GM23248 (cell line): Measurements from ENCODE around the gene MN1. TPM values are rescaled to one million over a fixed set of nuclear protein-coding genes. Genes with fewer than 3 reads are reported as not detected.
A peak's percentile ranks its signal among the peaks of the same experiment; 100 is the strongest.
"Not testable (repeated sequence)": the region's sequence is repeated elsewhere in the genome, so short reads cannot be mapped to it uniquely, and the experiment has no call there.

Experiments used
- DNase-seq: peaks from one replicate; pipeline ENCODE4 v3.0.0-alpha.2; 2015
- H2AFZ ChIP-seq: fragments of 200-600 bp; sonication (generic); 2 replicates; pipeline ENCODE4 v1.6.1; 2016; ENCODE audit warnings: antibody characterized with exemption
- H3F3A ChIP-seq: fragments of 200-600 bp; sonication (generic); 2 replicates; pipeline ENCODE4 v1.6.1; 2016; ENCODE audit warnings: mild to moderate bottlenecking, antibody characterized with exemption, mixed run types; ENCODE audit not compliant: insufficient read depth
- H3K27ac ChIP-seq: fragments of 200-600 bp; sonication (generic); 2 replicates; pipeline ENCODE4 v1.5.1; 2016; ENCODE audit warnings: mild to moderate bottlenecking
- H3K27me3 ChIP-seq: fragments of 200-600 bp; sonication (generic); replicated peaks from 2 replicates; pipeline ENCODE4 v1.6.1; 2016; ENCODE audit warnings: mild to moderate bottlenecking; ENCODE audit not compliant: insufficient read depth
- H3K36me3 ChIP-seq: fragments of 200-600 bp; sonication (generic); 2 replicates; pipeline ENCODE4 v1.6.1; 2016; ENCODE audit warnings: low read depth, mild to moderate bottlenecking
- H3K4me1 ChIP-seq: fragments of 200-600 bp; sonication (generic); 2 replicates; pipeline ENCODE4 v1.6.1; 2016; ENCODE audit warnings: mild to moderate bottlenecking; ENCODE audit not compliant: insufficient read depth
- H3K4me2 ChIP-seq: fragments of 200-600 bp; sonication (generic); one replicate; pipeline ENCODE4 v1.6.1; 2016; ENCODE audit warnings: mild to moderate bottlenecking; ENCODE audit not compliant: unreplicated experiment
- H3K4me3 ChIP-seq: fragments of 200-600 bp; sonication (generic); 2 replicates; pipeline ENCODE4 v1.5.1; 2016; ENCODE audit warnings: mild to moderate bottlenecking
- H3K79me2 ChIP-seq: fragments of 200-600 bp; sonication (generic); 2 replicates; pipeline ENCODE4 v1.6.1; 2016; ENCODE audit warnings: mild to moderate bottlenecking; ENCODE audit not compliant: insufficient read depth
- H3K9ac ChIP-seq: fragments of 200-600 bp; sonication (generic); 2 replicates; pipeline ENCODE4 v1.6.1; 2016; ENCODE audit warnings: mild to moderate bottlenecking
- H3K9me2 ChIP-seq: fragments of 200-600 bp; sonication (generic); 2 replicates; pipeline ENCODE4 v1.6.1; 2016; ENCODE audit warnings: mixed run types, mild to moderate bottlenecking, moderate library complexity; ENCODE audit not compliant: insufficient read depth
- H3K9me3 ChIP-seq: fragments of 200-600 bp; sonication (generic); one replicate; pipeline ENCODE4 v1.6.1; 2017; ENCODE audit warnings: low read depth
- H4K20me1 ChIP-seq: fragments of 200-600 bp; sonication (generic); 2 replicates; pipeline ENCODE4 v1.6.0; 2016; ENCODE audit not compliant: insufficient read depth
- EZH2 ChIP-seq: fragments of 200-600 bp; sonication (generic); IDR thresholded peaks from 2 replicates; pipeline ENCODE4 v1.6.1; 2018; ENCODE audit warnings: antibody characterized with exemption, mild to moderate bottlenecking; ENCODE audit not compliant: insufficient read depth, poor library complexity, severe bottlenecking
- EZH2phosphoT487 ChIP-seq: fragments of 200-600 bp; sonication (generic); IDR thresholded peaks from 2 replicates; pipeline ENCODE4 v1.6.1; 2018; ENCODE audit warnings: antibody characterized with exemption, moderate library complexity, mild to moderate bottlenecking, low read depth; ENCODE audit not compliant: insufficient read depth
- WGBS, 2 experiments: methylation state at CpG; one replicate each; pipeline ENCODE4 v1.1.6; 2015 to 2017; ENCODE audit warnings: low lambda C conversion rate in 2 of 2, low coverage in 1 of 2; ENCODE audit errors: missing lambda C conversion rate in 2 of 2; 5-methylcytosine and 5-hydroxymethylcytosine counted together
- in situ Hi-C: fragments of 300-500 bp; cut with MboI; formaldehyde crosslinking; loops from 2 replicates; pipeline ENCODE4 v1.15.0; 2020
- polyA plus RNA-seq: library from polyadenylated mRNA; unstranded; fragments of >200 nt; fragmentation: Nextera tagmentation; extraction: Ambion mirVana; gene quantifications from 2 replicates; pipeline ENCODE4 v1.2.1, GENCODE V29; 2016
- total RNA-seq: library from RNA; depleted of rRNA; stranded (reverse); fragments of >200 nt; shearing (Covaris generic); gene quantifications from 2 replicates; pipeline ENCODE4 v1.2.3, GENCODE V29; 2014

The MN1 gene
- total and polyA plus RNA-seq, 2 experiments from 2014 or later: 4.2 to 24.8 TPM

- Histone ChIP-seq H3K9me2 (no peaks in the 10 kb centered on the region), H3K4me1 (peaks cover 54% of the 10 kb centered on the region), H3K27me3 (no peaks in the 10 kb centered on the region), H4K20me1 (no peaks in the 10 kb centered on the region), H3K4me3 (peak overlapping the region; percentile 46; the same call in 1 of the 2 replicates), H3K9ac (peak overlapping the region; percentile 70), H3K4me2 (peak overlapping the region; percentile 73), H3F3A (peaks cover 55% of the 10 kb centered on the region), H2AFZ (no peak overlapping the region), H3K27ac (peak overlapping the region; percentile 83), H3K9me3 (no peaks in the 10 kb centered on the region), H3K79me2 (no peaks in the 10 kb centered on the region), H3K36me3 (no peaks in the 10 kb centered on the region)
- in situ Hi-C loops: no loop called here
- WGBS, 2 experiments: 77 to 78% methylated on average over 13 of the region's 13 CpGs
- peak; percentile 51 for DNase-seq
- TF ChIP-seq EZH2phosphoT487: no peak
- no peak for TF ChIP-seq EZH2
Observed at GRCh38 chr22:27747396-27748221, 53.9 kb downstream of the MN1 start.

DNA sequence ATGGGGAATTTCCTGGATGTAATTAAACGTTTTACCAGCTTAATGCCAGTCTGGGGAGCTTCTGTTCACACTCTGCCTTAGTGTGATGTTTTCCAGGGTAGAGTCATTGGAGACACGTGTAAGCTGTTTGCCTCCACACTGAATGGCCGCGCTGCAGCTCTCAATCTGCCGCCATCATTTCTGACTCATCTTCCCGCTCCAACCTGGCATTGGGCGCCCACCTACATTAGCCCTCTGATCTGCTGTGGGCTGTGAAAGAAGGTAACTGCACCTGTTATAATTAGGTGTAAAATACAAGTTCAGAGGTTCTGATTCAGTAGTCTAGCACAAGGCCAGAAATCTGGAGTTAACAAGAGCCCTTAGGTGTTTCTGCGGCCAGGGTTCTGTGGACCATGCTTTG is 54.6 kb downstream of the MN1 start:
- no peaks in the 10 kb centered on the region for H3K9me3 ChIP-seq
- no peaks in the 10 kb centered on the region for H3K36me3 ChIP-seq
- H3K27ac ChIP-seq: 0 out of 2 replicates have a peak overlapping the region, but pooled peaks have one; percentile 83
- H3K9me2 ChIP-seq: no peaks in the 10 kb centered on the region
- no peaks in the 10 kb centered on the region for H3K27me3 ChIP-seq
- H2AFZ ChIP-seq: no peak overlapping the region
- DNase-seq: no peak
- no peak overlapping the region for H3K4me3 ChIP-seq
- no peaks in the 10 kb centered on the region for H4K20me1 ChIP-seq
- peaks cover 48% of the 10 kb centered on the region for H3F3A ChIP-seq
- H3K79me2 ChIP-seq: no peaks in the 10 kb centered on the region
- in situ Hi-C loops: no loop called here
- H3K4me1 ChIP-seq: peaks cover 47% of the 10 kb centered on the region
- no peak overlapping the region for H3K4me2 ChIP-seq
- TF ChIP-seq EZH2phosphoT487 (no peak), EZH2 (no peak)
- WGBS, 2 experiments: 79 to 87% methylated on average over 8 of the region's 8 CpGs
- H3K9ac ChIP-seq: no peak overlapping the region

GRCh38 chr22:27745809-27746208 is 55.7 kb downstream of the MN1 start:
- H3K36me3 ChIP-seq: no peaks in the 10 kb centered on the region
- no peak overlapping the region for H3K4me3 ChIP-seq
- WGBS, 2 experiments: 98 to 99% methylated on average over 7 of the region's 7 CpGs
- no peak for DNase-seq
- no peaks in the 10 kb centered on the region for H3K9me3 ChIP-seq
- H3K9me2 ChIP-seq: no peaks in the 10 kb centered on the region
- no peak overlapping the region for H3K4me2 ChIP-seq
- TF ChIP-seq EZH2phosphoT487 (no peak), EZH2 (no peak)
- H3K9ac ChIP-seq: no peak overlapping the region
- H3K27ac ChIP-seq: no peak overlapping the region
- peaks cover 38% of the 10 kb centered on the region for H3F3A ChIP-seq
- no peak overlapping the region for H2AFZ ChIP-seq
- in situ Hi-C loops: no loop called here
- no peaks in the 10 kb centered on the region for H3K27me3 ChIP-seq
- peaks cover 36% of the 10 kb centered on the region for H3K4me1 ChIP-seq
- no peaks in the 10 kb centered on the region for H4K20me1 ChIP-seq
- no peaks in the 10 kb centered on the region for H3K79me2 ChIP-seq

GRCh38 chr22:27745154-27745553 is 56.4 kb downstream of the MN1 start:
- Histone ChIP-seq H3K27ac (no peak overlapping the region), H3K79me2 (no peaks in the 10 kb centered on the region), H3K4me2 (no peak overlapping the region), H3K9ac (no peak overlapping the region), H3K4me1 (peaks cover 30% of the 10 kb centered on the region), H3K9me3 (no peaks in the 10 kb centered on the region), H4K20me1 (no peaks in the 10 kb centered on the region), H2AFZ (no peak overlapping the region), H3K36me3 (no peaks in the 10 kb centered on the region), H3F3A (peaks cover 31% of the 10 kb centered on the region), H3K9me2 (no peaks in the 10 kb centered on the region), H3K4me3 (no peak overlapping the region), H3K27me3 (no peaks in the 10 kb centered on the region)
- no peak for DNase-seq
- WGBS, 2 experiments: 75 to 84% methylated on average over 4 of the region's 4 CpGs
- TF ChIP-seq EZH2phosphoT487: no peak
- no peak for TF ChIP-seq EZH2
- in situ Hi-C loops: no loop called here

DNA sequence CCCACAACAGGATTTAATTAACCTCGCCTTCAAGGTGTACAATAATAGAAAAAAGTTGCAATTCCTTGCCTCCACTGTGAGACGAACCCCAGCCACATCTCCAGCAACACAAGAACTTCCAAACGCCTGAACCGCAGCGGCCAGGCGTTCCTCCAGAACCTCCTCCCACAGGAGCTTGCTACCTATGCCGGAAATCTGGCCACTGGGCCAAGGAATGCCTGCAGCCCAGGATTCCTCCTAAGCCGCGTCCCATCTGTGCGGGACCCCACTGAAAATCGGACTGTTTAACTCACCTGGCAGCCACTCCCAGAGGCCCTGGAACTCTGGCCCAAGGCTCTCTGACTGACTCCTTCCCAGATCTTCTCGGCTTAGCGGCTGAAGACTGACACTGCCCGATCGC is 57.5 kb downstream of the MN1 start:
- DNase-seq, in situ Hi-C loops, H3K4me3 ChIP-seq, H3K9me2 ChIP-seq, H3K4me2 ChIP-seq, H3K27me3 ChIP-seq, H2AFZ ChIP-seq, H3K36me3 ChIP-seq, H4K20me1 ChIP-seq, H3K27ac ChIP-seq, H3K9ac ChIP-seq, H3K9me3 ChIP-seq, H3K79me2 ChIP-seq: not testable (repeated sequence)
- peaks cover 22% of the 10 kb centered on the region for H3F3A ChIP-seq
- 75 to 76% methylated on average over 15 of the region's 15 CpGs for WGBS, 2 experiments
- peaks cover 19% of the 10 kb centered on the region for H3K4me1 ChIP-seq
